Panc1 (cell line): Measurements from ENCODE around the gene ITPR2.

Experiments used
- POLR2AphosphoS5 ChIP-seq: IDR thresholded peaks from 2 replicates; pipeline ENCODE4 v1.6.1; 2012; ENCODE audit warnings: mild to moderate bottlenecking, low read depth, low read length, moderate library complexity
- SIN3A ChIP-seq: IDR thresholded peaks from 2 replicates; pipeline ENCODE4 v1.6.1; 2012; ENCODE audit warnings: low read depth, mild to moderate bottlenecking, low read length, moderate library complexity, borderline replicate concordance; ENCODE audit not compliant: insufficient read depth
- TF ChIP-seq, protein P1 (sequence below): fragments of 450-650 bp; IDR thresholded peaks from 2 replicates; pipeline ENCODE4 v1.5.1; 2017; ENCODE audit warnings: mild to moderate bottlenecking
- TF ChIP-seq, protein P2 (sequence below), 2 experiments: IDR thresholded peaks; 2 replicates each; pipeline ENCODE4 v1.6.1; 2011 to 2012; ENCODE audit warnings: low read depth in 2 of 2, control low read depth in 1 of 2, low read length in 1 of 2, mild to moderate bottlenecking in 1 of 2, moderate library complexity in 1 of 2; ENCODE audit not compliant: insufficient read depth in 1 of 2

DNA sequence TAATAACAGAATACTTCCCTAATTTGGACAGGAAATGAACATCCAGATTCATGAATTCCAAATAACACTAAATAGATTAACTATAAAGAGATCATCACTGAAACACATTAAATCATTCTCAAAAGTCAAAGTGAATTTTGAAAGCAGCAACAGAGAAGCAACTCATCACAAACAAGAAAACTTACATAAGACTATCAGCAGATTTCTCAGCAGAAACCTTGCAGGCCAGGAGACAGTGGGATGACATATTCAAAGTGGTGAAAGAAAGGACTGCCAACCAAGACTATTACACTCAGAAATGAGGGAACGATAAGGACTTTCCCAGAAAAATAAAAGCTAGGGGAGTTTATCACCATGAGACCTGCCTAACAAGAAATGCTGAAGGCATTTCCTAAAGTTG is 70.8 kb downstream of the ITPR2 start:
- TF ChIP-seq, protein P1, sequence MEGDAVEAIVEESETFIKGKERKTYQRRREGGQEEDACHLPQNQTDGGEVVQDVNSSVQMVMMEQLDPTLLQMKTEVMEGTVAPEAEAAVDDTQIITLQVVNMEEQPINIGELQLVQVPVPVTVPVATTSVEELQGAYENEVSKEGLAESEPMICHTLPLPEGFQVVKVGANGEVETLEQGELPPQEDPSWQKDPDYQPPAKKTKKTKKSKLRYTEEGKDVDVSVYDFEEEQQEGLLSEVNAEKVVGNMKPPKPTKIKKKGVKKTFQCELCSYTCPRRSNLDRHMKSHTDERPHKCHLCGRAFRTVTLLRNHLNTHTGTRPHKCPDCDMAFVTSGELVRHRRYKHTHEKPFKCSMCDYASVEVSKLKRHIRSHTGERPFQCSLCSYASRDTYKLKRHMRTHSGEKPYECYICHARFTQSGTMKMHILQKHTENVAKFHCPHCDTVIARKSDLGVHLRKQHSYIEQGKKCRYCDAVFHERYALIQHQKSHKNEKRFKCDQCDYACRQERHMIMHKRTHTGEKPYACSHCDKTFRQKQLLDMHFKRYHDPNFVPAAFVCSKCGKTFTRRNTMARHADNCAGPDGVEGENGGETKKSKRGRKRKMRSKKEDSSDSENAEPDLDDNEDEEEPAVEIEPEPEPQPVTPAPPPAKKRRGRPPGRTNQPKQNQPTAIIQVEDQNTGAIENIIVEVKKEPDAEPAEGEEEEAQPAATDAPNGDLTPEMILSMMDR, result no peak
- TF ChIP-seq, protein P2, sequence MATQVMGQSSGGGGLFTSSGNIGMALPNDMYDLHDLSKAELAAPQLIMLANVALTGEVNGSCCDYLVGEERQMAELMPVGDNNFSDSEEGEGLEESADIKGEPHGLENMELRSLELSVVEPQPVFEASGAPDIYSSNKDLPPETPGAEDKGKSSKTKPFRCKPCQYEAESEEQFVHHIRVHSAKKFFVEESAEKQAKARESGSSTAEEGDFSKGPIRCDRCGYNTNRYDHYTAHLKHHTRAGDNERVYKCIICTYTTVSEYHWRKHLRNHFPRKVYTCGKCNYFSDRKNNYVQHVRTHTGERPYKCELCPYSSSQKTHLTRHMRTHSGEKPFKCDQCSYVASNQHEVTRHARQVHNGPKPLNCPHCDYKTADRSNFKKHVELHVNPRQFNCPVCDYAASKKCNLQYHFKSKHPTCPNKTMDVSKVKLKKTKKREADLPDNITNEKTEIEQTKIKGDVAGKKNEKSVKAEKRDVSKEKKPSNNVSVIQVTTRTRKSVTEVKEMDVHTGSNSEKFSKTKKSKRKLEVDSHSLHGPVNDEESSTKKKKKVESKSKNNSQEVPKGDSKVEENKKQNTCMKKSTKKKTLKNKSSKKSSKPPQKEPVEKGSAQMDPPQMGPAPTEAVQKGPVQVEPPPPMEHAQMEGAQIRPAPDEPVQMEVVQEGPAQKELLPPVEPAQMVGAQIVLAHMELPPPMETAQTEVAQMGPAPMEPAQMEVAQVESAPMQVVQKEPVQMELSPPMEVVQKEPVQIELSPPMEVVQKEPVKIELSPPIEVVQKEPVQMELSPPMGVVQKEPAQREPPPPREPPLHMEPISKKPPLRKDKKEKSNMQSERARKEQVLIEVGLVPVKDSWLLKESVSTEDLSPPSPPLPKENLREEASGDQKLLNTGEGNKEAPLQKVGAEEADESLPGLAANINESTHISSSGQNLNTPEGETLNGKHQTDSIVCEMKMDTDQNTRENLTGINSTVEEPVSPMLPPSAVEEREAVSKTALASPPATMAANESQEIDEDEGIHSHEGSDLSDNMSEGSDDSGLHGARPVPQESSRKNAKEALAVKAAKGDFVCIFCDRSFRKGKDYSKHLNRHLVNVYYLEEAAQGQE (IDR thresholded peaks at IDR 0.05; ENCODE audit: insufficient read depth in 1 of 2, low read depth in 2 of 2, low read length in 1 of 2), result no peak
- TF ChIP-seq SIN3A (no peak), POLR2AphosphoS5 (no peak)
